Calu3 (cell line): ENCODE data around the gene LDLRAD4. TPM values are rescaled to one million over a fixed set of nuclear protein-coding genes. Genes with fewer than 3 reads are reported as not detected.

Experiments used
- BruUV-seq: library from RNA; stranded (reverse); fragments of 400-500 nt; replicated peaks from 2 replicates; lab custom pipeline; 2021; lab: Mats Ljungman, UMichigan
- CTCF ChIA-PET: fragments of 300-600 bp; sonication (Branson Sonifier 250); formaldehyde crosslinking; loops from one replicate; lab custom pipeline; 2022; ENCODE audit warnings: antibody characterized with exemption; lab: Charles Lee
- DNase-seq: peaks from one replicate; pipeline ENCODE4 v3.0.0; 2022
- H3K27ac Mint-ChIP-seq: one replicate; pipeline ENCODE4 v1.8.0; 2022; ENCODE audit warnings: mixed read lengths; ENCODE audit not compliant: unreplicated experiment
- H3K27me3 Mint-ChIP-seq: one replicate; pipeline ENCODE4 v1.8.0; 2022; ENCODE audit warnings: mixed read lengths; ENCODE audit not compliant: unreplicated experiment
- H3K36me3 Mint-ChIP-seq: one replicate; pipeline ENCODE4 v1.8.0; 2022; ENCODE audit warnings: mild to moderate bottlenecking, moderate library complexity, mixed read lengths; ENCODE audit not compliant: insufficient read depth, unreplicated experiment
- H3K4me1 Mint-ChIP-seq: one replicate; pipeline ENCODE4 v1.8.0; 2022; ENCODE audit warnings: mild to moderate bottlenecking, low read depth, mixed read lengths; ENCODE audit not compliant: unreplicated experiment
- H3K4me3 Mint-ChIP-seq: one replicate; pipeline ENCODE4 v1.8.0; 2022; ENCODE audit warnings: mild to moderate bottlenecking, low read depth, moderate library complexity, mixed read lengths; ENCODE audit not compliant: unreplicated experiment
- H3K9me3 Mint-ChIP-seq: one replicate; pipeline ENCODE4 v1.8.0; 2022; ENCODE audit warnings: low read depth, mixed read lengths; ENCODE audit not compliant: unreplicated experiment
- intact Hi-C: fragments of 100-400 bp; cut with micrococcal nuclease; formaldehyde crosslinking; loops from one replicate; pipeline ENCODE4 v1.10.0; 2022; ENCODE audit not compliant: unreplicated experiment
- total RNA-seq: library from RNA; stranded (reverse); gene quantifications from 2 replicates; pipeline ENCODE4 v1.2.3, GENCODE V29; 2022
- TF ChIP-seq, protein P1 (sequence below): fragments of 200-600 bp; IDR thresholded peaks from one replicate; pipeline ENCODE4 v1.8.0; 2022; ENCODE audit warnings: antibody characterized with exemption; ENCODE audit not compliant: unreplicated experiment

LDLRAD4 gene
- total RNA-seq, 1 experiment from 2014 or later = 0.50 TPM

DNA sequence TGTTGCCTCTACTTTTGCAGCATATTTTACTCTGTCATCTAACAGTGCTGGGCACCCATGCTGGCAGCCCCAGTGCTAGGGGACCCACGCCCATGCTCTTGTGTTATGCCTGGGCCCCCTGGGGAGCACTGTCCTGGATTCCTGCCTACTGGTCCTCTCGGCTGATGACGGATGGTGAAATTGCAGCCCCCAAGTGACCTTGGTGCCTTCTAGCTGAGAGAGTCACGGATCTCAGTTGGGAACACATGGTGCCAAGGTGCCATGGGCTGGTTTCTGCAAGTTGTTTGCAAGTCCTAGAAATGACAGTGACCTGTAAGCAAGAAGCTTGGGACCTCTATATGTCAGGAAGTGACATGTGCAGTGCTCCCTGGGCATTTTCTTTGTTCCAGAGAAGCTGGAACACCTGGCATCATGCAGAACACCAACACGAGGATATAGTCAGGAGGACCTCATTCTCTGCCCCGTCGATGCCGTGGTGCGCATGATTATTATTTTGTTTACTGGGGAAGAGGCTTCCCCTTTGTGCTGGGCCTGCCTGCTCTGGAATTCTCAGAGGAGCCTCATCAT is 187.6 kb downstream of the LDLRAD4 start:
- Mint-ChIP-seq H3K4me3 (no peak overlapping the region), H3K36me3 (no peaks in the 10 kb centered on the region), H3K4me1 (no peaks in the 10 kb centered on the region), H3K9me3 (no peaks in the 10 kb centered on the region), H3K27ac (no peak overlapping the region), H3K27me3 (peaks cover 23% of the 10 kb centered on the region)
- TF ChIP-seq, protein P1, sequence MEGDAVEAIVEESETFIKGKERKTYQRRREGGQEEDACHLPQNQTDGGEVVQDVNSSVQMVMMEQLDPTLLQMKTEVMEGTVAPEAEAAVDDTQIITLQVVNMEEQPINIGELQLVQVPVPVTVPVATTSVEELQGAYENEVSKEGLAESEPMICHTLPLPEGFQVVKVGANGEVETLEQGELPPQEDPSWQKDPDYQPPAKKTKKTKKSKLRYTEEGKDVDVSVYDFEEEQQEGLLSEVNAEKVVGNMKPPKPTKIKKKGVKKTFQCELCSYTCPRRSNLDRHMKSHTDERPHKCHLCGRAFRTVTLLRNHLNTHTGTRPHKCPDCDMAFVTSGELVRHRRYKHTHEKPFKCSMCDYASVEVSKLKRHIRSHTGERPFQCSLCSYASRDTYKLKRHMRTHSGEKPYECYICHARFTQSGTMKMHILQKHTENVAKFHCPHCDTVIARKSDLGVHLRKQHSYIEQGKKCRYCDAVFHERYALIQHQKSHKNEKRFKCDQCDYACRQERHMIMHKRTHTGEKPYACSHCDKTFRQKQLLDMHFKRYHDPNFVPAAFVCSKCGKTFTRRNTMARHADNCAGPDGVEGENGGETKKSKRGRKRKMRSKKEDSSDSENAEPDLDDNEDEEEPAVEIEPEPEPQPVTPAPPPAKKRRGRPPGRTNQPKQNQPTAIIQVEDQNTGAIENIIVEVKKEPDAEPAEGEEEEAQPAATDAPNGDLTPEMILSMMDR = no peak
- no TSS peak for BruUV-seq
- DNase-seq = no peak
- intact Hi-C loops = no loop called here
- CTCF ChIA-PET = no interaction called here

DNA sequence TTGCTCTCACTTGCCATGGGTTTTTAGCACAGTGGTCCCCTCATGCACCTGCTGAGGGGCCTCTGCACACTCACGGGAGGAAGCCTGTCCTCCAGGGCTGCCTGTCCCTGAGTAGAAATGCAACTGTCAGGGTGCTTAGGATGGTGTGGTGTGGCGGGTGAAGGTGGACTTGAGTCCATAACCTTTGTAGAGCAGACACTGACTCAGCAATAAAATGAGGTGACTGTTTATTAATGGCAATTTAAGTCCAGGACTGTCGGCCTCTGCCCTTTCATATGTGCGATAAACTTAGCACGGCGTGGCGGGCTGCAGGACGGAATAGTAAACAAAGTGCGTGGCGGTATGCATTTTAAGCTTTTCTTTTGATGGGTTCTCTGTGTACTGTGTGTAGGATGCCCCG is 188.2 kb downstream of the LDLRAD4 start:
- Mint-ChIP-seq H3K27ac (no peak overlapping the region), H3K27me3 (peaks cover 17% of the 10 kb centered on the region), H3K36me3 (no peaks in the 10 kb centered on the region), H3K9me3 (no peaks in the 10 kb centered on the region), H3K4me3 (no peak overlapping the region), H3K4me1 (no peaks in the 10 kb centered on the region)
- CTCF ChIA-PET = no interaction called here
- DNase-seq = no peak
- TF ChIP-seq, protein P1 = no peak
- intact Hi-C loops = no loop called here
- no TSS peak for BruUV-seq

DNA sequence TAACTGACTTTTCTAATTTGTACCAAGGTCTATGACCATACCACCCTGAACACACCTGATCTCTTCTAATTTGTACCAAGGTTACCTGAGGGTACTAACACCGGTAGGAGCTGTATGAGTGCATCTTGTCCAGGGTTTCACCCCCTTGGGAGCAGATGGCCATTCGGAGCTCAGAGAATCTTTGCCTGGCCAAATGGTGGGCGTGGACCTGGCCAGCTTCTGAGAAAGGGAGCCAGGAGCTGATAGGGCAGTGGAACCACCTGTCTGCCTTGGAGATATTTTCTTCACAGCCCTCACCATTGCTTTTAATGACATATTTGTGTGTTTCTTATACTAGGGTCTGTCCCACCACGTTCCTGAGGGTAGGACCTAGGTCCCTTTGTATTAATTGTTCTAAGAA is 188.9 kb downstream of the LDLRAD4 start:
- no peaks in the 10 kb centered on the region for H3K4me1 Mint-ChIP-seq
- no peak overlapping the region for H3K4me3 Mint-ChIP-seq
- CTCF ChIA-PET = no interaction called here
- intact Hi-C loops = no loop called here
- no peaks in the 10 kb centered on the region for H3K36me3 Mint-ChIP-seq
- H3K27me3 Mint-ChIP-seq = peaks cover 9% of the 10 kb centered on the region
- TF ChIP-seq, protein P1 = no peak
- H3K9me3 Mint-ChIP-seq = no peaks in the 10 kb centered on the region
- BruUV-seq = no TSS peak
- no peak overlapping the region for H3K27ac Mint-ChIP-seq
- DNase-seq = no peak

- intact Hi-C loops = no loop called here
- H3K4me3 Mint-ChIP-seq = no peak overlapping the region
- CTCF ChIA-PET = no interaction called here
- H3K4me1 Mint-ChIP-seq = no peaks in the 10 kb centered on the region
- H3K9me3 Mint-ChIP-seq = no peaks in the 10 kb centered on the region
- TF ChIP-seq, protein P1 = no peak
- no peaks in the 10 kb centered on the region for H3K36me3 Mint-ChIP-seq
- DNase-seq = no peak
- BruUV-seq = no TSS peak
- H3K27me3 Mint-ChIP-seq = peaks cover 7% of the 10 kb centered on the region
- H3K27ac Mint-ChIP-seq = no peak overlapping the region
These were observed 190.5 kb downstream of the LDLRAD4 start for GRCh38 chr18:13409026-13409425.
